Activated CD4-positive, alpha-beta T cell treated with anti-CD3 and anti-CD28 coated beads for 24 hours (primary cell): ENCODE data around the gene GP2.

Experiments
- DNase-seq, 2 donors: peaks; one replicate each; pipeline ENCODE4 v3.0.0-alpha.2; 2020; ENCODE audit warnings: low read depth in 2 of 2

Gene GP2

DNA sequence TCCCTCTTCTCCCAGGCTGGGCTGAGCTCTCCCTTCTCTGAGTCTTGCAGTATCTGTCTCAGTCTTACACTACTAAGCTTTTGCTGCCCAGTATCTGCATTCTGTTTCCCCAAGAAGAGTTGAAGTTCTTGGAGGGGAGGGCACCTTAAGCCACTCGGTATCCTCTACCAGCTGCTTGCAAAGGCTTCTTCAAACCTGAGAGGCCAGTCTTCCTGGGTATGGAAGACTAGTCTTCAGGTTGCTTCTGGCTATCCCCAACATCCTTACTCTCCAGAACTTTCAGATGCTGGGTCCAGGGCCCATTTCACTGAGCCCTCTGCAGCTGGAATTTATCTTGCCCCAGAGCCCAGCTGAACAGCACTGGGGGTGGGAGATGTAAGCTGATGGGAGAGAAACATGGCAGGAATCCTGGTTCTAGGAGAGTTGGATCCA, 20.1 kb downstream of the GP2 start:
- DNase-seq = no peak

DNA sequence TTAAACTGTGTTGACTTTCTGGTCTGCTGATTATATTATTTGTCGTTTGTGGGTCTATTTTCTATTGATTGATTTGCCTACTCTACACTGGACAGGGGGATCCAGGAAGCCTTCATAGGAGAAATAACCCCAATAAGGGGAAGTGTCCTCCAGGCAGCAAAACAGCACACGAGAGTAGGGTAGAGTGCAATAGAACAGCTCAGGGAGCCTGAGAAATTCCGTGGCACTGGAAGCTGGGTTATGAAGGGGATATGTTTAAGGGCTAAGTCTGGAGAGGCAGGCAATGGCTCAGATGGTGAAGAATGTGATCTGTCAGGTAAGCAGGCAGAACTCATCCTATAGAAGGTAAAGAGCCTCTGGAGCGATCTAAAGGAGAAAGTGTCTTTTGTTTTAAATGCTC, 20.9 kb downstream of the GP2 start:
- DNase-seq = no peak

DNA sequence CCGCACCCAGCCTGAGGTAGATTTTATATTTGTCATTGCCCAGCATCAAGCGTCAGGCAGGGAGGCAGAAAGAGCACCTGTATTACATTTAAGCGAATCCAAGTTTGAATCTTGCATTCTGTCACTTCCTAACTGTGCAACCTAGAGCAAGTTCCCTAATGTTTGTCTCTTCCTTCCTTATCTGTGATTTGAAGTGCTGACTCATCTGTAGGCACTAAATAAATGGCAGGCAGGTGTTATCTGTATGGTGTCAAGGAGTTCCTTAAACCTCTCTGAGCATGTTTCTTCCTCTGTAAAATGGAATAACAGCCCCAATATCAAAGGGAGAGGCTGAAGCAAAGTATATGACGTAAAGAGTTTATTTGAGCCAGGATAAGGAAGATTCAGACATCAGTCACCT, 24.3 kb downstream of the GP2 start:
- no peak for DNase-seq

DNA sequence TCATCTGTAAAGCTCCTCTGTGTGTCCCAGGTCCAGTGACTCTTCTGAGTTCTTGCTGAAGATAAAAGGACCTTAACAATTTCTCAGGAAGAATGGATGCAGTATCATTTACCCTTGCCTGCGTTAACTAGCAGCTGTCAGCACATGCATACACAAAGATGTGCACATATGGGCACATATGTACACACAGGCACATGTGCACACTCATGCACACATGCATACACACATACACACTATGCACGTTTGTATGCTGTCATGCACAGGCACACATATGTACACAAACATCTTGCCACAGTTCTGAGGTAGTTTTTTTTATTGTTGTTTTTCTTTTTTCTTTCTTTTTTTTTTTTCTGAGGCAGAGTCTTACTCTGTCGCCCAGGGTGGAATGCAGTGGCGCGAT, 24.9 kb downstream of the GP2 start:
- no peak for DNase-seq

DNA sequence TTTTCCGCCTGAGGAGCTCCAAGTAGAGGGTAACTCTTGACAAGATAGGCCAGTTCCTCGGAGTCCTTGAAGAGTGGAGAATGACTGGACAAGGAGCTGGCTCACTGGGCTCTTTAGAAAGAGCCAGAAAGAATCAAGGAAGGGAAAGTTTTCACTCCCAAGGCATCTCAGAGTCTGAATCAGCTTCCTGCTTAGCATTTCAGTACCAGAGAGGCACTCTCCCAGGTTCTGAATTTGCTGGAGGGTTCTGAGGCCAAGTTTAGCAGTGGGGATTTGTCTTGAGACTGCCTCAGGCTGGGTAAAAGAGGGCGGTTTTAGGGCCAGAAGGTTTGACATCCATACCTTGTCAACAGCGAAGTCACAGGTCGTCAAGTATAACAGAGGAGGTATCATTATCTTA, 25.5 kb downstream of the GP2 start:
- DNase-seq = no peak

DNA sequence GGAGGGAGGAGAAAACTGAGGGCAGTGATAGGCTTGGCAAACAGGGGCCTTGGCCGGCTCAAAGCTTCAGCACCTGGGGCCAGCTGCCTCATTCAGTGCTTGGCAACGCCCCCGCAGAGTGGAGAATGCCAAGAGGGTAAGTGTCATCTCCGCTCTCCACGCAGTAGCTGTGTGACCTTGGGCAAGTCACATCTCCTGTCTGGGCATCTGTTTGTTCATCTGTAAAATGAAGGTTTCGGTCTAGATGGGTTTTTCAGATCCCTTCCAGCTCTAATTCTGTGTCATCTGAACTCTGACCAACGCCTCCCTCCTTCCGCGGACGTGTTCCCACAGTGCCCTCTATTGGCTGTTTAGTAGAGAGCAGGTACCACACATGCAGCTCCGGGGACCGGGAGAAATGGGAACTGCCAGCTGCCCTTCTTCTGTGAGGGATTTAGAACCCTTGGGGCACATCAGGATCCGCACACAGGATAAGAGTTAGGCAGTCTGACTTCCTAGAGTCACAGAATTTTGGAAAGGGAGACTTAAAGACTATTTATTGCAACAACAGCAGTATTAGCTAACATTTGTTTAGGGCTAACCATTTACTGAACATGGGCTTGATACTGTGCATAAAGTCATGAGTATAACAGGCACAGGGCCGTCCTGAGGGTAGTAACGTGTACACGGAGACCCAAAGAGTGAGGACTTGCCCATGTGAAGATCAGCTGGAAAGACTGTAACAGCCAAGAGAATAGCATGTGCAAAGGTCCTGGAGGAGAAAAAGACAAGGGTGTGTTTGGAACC, 26.8 kb downstream of the GP2 start:
- peak in 1 of 2 donors; percentile 4 for DNase-seq

GRCh38 chr16:20298452-20298851, 28.9 kb downstream of the GP2 start:
- DNase-seq = no peak

DNA sequence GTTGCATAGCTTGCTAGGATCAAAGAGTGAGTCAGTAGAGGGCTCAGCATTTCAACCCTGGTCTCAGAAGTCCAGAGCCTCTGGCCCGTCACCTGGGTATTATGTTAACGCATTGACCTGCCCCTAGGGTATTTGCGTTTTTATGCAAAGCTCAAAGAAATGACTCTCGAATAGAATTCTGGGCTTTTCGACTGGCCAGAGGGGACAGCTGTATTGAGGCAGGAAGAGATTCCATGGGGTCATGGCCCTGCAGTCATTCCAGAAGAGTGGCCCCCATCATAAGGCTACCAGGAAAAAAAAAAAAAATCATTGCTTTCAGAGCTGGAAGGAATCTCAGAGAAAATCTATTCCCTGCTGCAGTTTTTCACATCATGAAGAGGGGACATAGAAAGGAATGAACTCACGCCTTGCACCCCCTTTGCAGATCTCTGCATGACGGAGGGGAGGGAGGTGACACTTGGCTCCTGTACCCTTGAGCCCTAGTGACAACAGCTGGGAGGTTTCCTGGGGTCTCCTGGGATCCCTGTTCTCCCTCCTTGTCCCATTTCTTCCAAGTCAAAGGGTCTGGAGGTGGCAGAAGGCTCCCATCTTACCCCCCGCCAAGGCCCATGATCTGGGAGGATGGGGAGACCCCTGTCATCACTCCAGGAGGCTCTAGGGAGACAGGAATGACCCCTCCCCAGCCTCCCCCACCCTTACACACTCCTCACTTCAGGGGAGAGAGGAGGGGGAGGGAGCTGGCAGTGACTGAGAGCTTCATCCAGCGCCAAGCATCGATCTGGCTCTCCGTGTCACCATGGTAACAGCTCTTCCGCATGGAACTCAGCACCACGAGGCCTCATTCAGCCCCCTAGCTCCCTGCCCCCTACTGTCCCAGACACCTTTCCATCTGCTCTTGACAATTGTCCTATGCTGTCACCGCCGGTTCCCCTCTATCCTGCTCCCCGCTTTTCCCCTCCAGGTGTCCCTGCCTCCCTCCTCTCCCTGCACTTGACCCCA, 35.8 kb downstream of the GP2 start:
- DNase-seq = no peak

DNA sequence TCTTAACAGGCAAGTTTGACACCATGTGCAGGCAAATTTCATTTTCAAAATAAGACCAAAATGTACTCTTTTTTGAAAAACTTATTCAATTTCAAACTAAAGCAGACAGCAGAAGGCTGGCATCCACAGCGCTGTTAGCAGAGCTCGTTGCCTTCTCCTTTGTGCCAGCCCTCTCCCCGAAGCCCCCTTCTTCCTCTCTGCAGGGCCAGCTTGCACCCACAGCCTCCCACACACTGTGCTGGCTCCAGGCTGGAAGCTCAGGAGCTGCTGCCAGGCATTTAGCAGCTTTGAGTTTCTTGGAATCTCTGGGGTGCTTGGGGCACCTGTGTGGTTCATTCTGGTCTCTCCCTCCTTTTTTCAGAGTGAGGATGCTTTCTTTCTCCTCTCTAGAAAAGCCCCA, 37.7 kb downstream of the GP2 start:
- no peak for DNase-seq

- DNase-seq = no peak
Measured at GRCh38 chr16:20285993-20286499, 41.3 kb downstream of the GP2 start.

DNA sequence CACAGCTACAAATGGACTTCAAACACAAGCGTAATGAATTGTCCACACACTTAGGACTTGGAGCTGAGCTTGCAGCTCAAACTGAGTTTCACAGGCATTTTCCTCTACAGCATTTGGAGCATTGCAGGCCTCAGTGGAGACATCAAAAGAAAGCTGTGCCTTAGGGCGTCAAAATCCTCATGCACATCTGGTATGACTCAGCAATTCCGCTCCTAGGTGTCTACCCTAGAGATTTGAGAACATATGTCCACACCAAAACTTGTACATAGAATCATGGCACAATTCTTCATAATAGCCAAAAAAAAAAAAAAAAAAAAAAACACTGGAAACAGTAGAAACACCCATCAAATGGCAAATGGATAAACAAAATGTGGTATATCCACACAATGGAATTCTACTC, 47.1 kb downstream of the GP2 start:
- DNase-seq = no peak

GRCh38 chr16:20271893-20272292, 55.4 kb downstream of the GP2 start:
- no peak for DNase-seq

DNA sequence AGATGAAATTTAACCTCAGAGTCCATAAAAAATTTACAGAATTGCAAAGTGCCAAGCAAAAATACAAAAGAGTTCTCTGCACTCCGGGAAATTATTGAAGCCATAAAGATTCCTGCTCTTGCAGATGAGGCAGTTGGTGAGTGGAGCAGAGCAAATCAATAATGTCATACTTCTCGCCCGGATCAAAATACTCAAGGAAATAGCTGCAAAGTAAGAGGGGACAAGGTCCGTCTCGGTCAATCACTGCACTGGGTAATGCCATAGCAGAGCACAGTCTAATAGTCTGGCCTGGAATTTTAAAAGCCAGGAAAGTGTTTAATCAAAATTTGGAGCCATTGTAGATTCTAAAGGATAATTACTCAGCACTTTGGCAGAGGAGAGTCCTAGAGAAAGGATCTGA, 58.9 kb downstream of the GP2 start:
- DNase-seq = no peak

DNA sequence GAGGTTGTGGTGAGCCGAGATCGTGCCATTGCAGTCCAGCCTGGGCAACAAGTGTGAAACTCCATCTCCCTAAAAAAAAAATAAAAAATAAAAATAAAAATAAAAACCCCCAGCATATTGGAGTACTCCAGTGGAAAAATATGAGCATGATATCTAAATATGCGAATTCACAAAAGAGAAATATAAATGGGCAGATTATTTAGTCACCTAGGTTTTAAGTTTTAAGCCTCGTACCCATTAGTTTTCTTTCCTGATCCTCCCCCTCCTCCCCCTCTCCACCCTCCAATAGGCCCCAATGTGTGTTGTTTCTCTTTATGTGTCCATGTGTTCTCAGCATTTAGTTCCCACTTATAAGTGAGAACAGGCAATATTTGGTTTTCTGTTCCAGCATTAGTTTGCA, 62.3 kb downstream of the GP2 start:
- no peak for DNase-seq

DNA sequence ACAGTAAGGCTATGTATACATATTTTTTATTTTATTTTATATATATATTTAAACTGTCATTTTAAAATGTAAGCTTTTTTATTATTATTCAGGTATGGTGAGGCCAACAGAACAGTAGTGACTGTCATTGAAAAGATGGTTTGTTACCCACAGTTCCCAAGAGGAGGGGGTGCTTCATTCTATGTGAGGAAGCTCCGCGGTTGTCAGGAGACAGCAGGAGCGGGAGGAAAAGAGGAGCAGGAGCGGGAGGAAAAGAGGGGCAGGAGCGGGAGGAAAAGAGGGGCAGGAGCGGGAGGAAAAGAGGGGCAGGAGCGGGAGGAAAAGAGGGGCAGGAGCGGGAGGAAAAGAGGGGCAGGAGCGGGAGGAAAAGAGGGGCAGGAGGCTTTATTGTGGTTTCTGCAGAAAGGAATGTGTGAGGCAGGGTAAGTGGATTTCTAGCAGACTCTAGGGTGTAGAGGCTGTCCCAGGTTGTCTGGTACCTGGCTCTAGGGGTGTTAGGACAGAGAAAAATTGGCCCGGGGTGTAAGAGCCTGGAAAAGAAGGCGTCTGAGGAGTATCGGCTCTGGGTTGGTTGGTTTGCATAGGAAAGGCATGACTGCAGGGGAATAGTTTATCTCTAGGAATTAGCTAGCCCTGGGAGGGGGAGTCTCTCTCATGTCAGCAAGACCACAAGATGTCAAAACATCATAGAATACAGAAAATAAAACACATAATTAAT, 64.0 kb downstream of the GP2 start:
- no peak for DNase-seq

GRCh38 chr16:20262248-20262647, 65.1 kb downstream of the GP2 start:
- no peak for DNase-seq

- no peak for DNase-seq
Measured at GRCh38 chr16:20260215-20261009, 66.9 kb downstream of the GP2 start.
